ENCODE data around the gene PPIL1.

The PPIL1 gene

GRCh38 chr6:36888654-36889481 is 14.3 kb upstream of the PPIL1 start:
- DNase-seq, result no peak

- DNase-seq, result no peak
Measured at GRCh38 chr6:36888115-36888643, 13.6 kb upstream of the PPIL1 start.

- DNase-seq, result no peak
Measured at GRCh38 chr6:36886950-36887618, 12.5 kb upstream of the PPIL1 start.

GRCh38 chr6:36885461-36886401 is 11.1 kb upstream of the PPIL1 start, which contains the start of gene C6orf89:
C6orf89 (plus strand) TSS chr6:36885952; CDS start chr6:36899445, 13,493 bp downstream.
- peak; percentile 98 for DNase-seq

- DNase-seq, result no peak
Measured at GRCh38 chr6:36884610-36885009, 10.0 kb upstream of the PPIL1 start.

GRCh38 chr6:36875250-36875633 is 639 bp upstream of the PPIL1 start:
- DNase-seq, result no peak

- DNase-seq, result peak; percentile 11
Measured at GRCh38 chr6:36873612-36874442, 776 bp downstream of the PPIL1 start.

- no peak for DNase-seq
Measured at GRCh38 chr6:36873115-36873514, 1.5 kb downstream of the PPIL1 start.

GRCh38 chr6:36871686-36872085 is 2.9 kb downstream of the PPIL1 start:
- no peak for DNase-seq

- DNase-seq, result no peak
Measured at GRCh38 chr6:36867471-36868224, 7.0 kb downstream of the PPIL1 start.

GRCh38 chr6:36865835-36866234 is 8.8 kb downstream of the PPIL1 start:
- no peak for DNase-seq

- no peak for DNase-seq
Measured at GRCh38 chr6:36863670-36864540, 10.7 kb downstream of the PPIL1 start.

GRCh38 chr6:36862848-36863382 is 11.7 kb downstream of the PPIL1 start:
- DNase-seq, result no peak

GRCh38 chr6:36862164-36862847 is 12.3 kb downstream of the PPIL1 start:
- DNase-seq, result no peak

- no peak for DNase-seq
Measured at GRCh38 chr6:36860126-36860525, 14.5 kb downstream of the PPIL1 start.

GRCh38 chr6:36858407-36858981 is 16.1 kb downstream of the PPIL1 start:
- DNase-seq, result peak; percentile 89

GRCh38 chr6:36857325-36857724 is 17.3 kb downstream of the PPIL1 start:
- DNase-seq, result no peak

GRCh38 chr6:36856277-36856676 is 18.3 kb downstream of the PPIL1 start:
- no peak for DNase-seq

GRCh38 chr6:36855750-36856149 is 18.9 kb downstream of the PPIL1 start:
- DNase-seq, result no peak

Measured in fibroblast of upper back skin (primary cell).